Suprapubic skin (tissue), 4 donors: ENCODE data around the gene ITGA2B. TPM values are rescaled to one million over a fixed set of nuclear protein-coding genes. Genes with fewer than 3 reads are reported as not detected.

Experiments used
- DNase-seq, 2 donors: peaks; one replicate each; pipeline ENCODE4 v3.0.0-alpha.2; 2019; ENCODE audit warnings: low spot score in 2 of 2
- H3K27ac ChIP-seq: fragments of 200-600 bp; sonication (generic); one replicate; pipeline ENCODE4 v1.5.1; 2019
- H3K27me3 ChIP-seq: fragments of 200-600 bp; sonication (generic); one replicate; pipeline ENCODE4 v1.5.1; 2019
- H3K36me3 ChIP-seq: fragments of 200-600 bp; sonication (generic); one replicate; pipeline ENCODE4 v1.5.1; 2019
- H3K4me1 ChIP-seq: fragments of 200-600 bp; sonication (generic); one replicate; pipeline ENCODE4 v1.5.1; 2019
- H3K4me3 ChIP-seq: fragments of 200-600 bp; sonication (generic); one replicate; pipeline ENCODE4 v1.5.1; 2019; ENCODE audit warnings: mild to moderate bottlenecking
- H3K9me3 ChIP-seq: fragments of 200-600 bp; sonication (generic); one replicate; pipeline ENCODE4 v1.5.1; 2019
- CTCF ChIP-seq, 2 donors: fragments of 200-600 bp in 1 of 2; fragments of 450-650 bp in 1 of 2; sonication (generic) in 1 of 2; IDR thresholded peaks; one replicate each; pipeline ENCODE4 v1.5.1; 2016 to 2019; ENCODE audit warnings: antibody characterized with exemption in 2 of 2, mild to moderate bottlenecking in 1 of 2, moderate library complexity in 1 of 2
- EP300 ChIP-seq: sonication (generic); formaldehyde crosslinking; IDR thresholded peaks from one replicate; pipeline ENCODE4 v1.6.1; 2017; ENCODE audit warnings: antibody characterized with exemption
- POLR2A ChIP-seq, 2 donors: fragments of 450-650 bp; IDR thresholded peaks; one replicate each; pipeline ENCODE4 v1.6.1; 2017; ENCODE audit warnings: antibody characterized with exemption in 2 of 2, mild to moderate bottlenecking in 2 of 2, moderate library complexity in 2 of 2
- POLR2AphosphoS5 ChIP-seq, 3 donors: sonication (generic); formaldehyde crosslinking; IDR thresholded peaks; one replicate each; pipeline ENCODE4 v1.6.1; 2017; ENCODE audit warnings: antibody characterized with exemption in 3 of 3
- WGBS: methylation state at CpG from one replicate; pipeline ENCODE4 v1.1.5; 2018; 5-methylcytosine and 5-hydroxymethylcytosine counted together
- total RNA-seq, 4 donors: library from RNA; depleted of rRNA; stranded (reverse); fragments of >200 nt; gene quantifications; one replicate each; pipeline ENCODE4 v1.1.0, GENCODE V29; 2016

ITGA2B gene
- total RNA-seq, 4 donors from 2014 or later = 0.45 to 0.48 TPM; not detected in 2

DNA sequence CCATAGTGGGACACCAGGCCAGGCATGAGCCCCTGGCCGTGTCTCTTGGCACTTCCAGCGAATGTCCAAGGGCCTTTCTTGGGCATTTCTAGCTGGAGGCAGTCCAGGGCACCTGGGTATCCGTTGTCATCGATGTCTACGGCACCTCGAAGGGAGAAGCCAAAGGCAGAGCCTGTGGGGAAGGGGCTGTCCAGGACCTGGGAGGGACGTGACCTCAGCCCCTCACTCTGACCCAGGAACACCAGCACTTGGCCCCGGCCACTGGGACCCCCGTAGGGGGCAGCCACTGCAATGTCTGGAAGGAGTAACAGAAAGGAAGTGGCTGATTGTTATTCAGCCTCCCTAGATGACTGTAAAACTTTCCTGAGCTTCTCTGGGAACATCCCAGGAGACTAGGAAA is 8.7 kb downstream of the ITGA2B start:
- DNase-seq = no peak
- H3K27ac ChIP-seq = no peak overlapping the region
- H3K36me3 ChIP-seq = no peaks in the 10 kb centered on the region
- TF ChIP-seq POLR2A (IDR thresholded peaks at IDR 0.05) = no peak
- no peak for TF ChIP-seq EP300
- TF ChIP-seq POLR2AphosphoS5 (IDR thresholded peaks at IDR 0.05) = no peak
- no peak for TF ChIP-seq CTCF (IDR thresholded peaks at IDR 0.05)
- H3K4me3 ChIP-seq = no peak overlapping the region
- 77% methylated on average over 9 of the region's 9 CpGs for WGBS
- peaks cover 8% of the 10 kb centered on the region for H3K27me3 ChIP-seq
- no peaks in the 10 kb centered on the region for H3K9me3 ChIP-seq
- peaks cover 13% of the 10 kb centered on the region for H3K4me1 ChIP-seq

GRCh38 chr17:44379887-44380286 is 9.6 kb downstream of the ITGA2B start:
- no peak for DNase-seq
- no peak overlapping the region for H3K4me3 ChIP-seq
- H3K27ac ChIP-seq = no peak overlapping the region
- 100% methylated on average over 1 of the region's 10 CpGs for WGBS
- H3K9me3 ChIP-seq = no peaks in the 10 kb centered on the region
- TF ChIP-seq POLR2AphosphoS5 (IDR thresholded peaks at IDR 0.05) (no peak), CTCF (IDR thresholded peaks at IDR 0.05) (no peak), EP300 (no peak), POLR2A (IDR thresholded peaks at IDR 0.05) (no peak)
- H3K4me1 ChIP-seq = peaks cover 4% of the 10 kb centered on the region
- H3K36me3 ChIP-seq = no peaks in the 10 kb centered on the region
- H3K27me3 ChIP-seq = peaks cover 5% of the 10 kb centered on the region

GRCh38 chr17:44378171-44378705 is 11.2 kb downstream of the ITGA2B start:
- H3K27me3 ChIP-seq = peaks cover 2% of the 10 kb centered on the region
- no peak for DNase-seq
- H3K36me3 ChIP-seq = no peaks in the 10 kb centered on the region
- no peak for TF ChIP-seq POLR2AphosphoS5 (IDR thresholded peaks at IDR 0.05)
- TF ChIP-seq POLR2A (IDR thresholded peaks at IDR 0.05) = no peak
- TF ChIP-seq EP300 = no peak
- TF ChIP-seq CTCF (IDR thresholded peaks at IDR 0.05) = no peak
- H3K9me3 ChIP-seq = no peaks in the 10 kb centered on the region
- H3K4me1 ChIP-seq = no peaks in the 10 kb centered on the region
- no peak overlapping the region for H3K27ac ChIP-seq
- H3K4me3 ChIP-seq = no peak overlapping the region
- 88% methylated on average over 14 of the region's 14 CpGs for WGBS

DNA sequence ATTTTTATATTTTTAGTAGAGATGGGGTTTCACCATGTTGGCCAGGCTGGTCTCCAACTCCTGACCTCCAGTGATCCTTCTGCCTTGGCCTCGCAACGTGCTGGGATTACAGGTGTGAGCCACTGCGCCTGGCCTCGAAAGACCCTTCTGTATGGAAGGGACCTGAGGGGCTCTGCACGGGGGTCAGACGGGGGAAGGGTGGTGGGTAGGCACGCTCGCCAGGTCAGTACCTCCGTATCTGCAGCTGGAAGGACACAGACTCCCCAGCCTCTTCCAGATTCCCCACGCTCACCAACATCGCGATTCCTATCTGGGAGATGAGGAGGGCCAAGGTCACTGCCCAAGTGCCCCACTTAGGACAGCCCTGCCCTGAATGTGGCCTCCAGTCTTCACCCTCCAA is 12.7 kb downstream of the ITGA2B start:
- Histone ChIP-seq H3K36me3 (no peaks in the 10 kb centered on the region), H3K4me1 (no peaks in the 10 kb centered on the region), H3K9me3 (no peaks in the 10 kb centered on the region), H3K4me3 (no peak overlapping the region), H3K27ac (no peak overlapping the region), H3K27me3 (peaks cover 5% of the 10 kb centered on the region)
- no peak for DNase-seq
- TF ChIP-seq CTCF (IDR thresholded peaks at IDR 0.05) (no peak), POLR2AphosphoS5 (IDR thresholded peaks at IDR 0.05) (no peak), POLR2A (IDR thresholded peaks at IDR 0.05) (no peak), EP300 (no peak)
- WGBS = 84% methylated on average over 7 of the region's 12 CpGs

DNA sequence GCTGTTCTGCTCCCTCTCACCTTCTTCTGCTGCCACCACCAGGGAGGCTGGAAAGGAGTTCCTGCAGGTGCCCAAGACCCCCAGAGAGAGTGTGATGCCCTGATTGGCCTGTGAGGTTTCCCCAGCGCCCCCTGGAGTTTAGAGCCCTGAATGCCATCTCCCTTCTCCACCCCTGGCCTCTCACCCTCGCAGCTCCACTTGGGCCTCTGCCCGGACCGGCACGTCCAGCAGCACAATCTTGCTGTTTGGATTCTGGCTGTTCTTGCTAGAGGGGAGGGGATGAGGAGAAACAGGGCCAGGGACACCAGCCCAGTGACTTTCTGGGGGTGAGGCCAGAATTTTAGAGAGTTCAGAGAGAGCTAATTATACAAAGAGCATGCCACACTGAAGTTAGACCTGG is 13.3 kb downstream of the ITGA2B start:
- Histone ChIP-seq H3K27ac (no peak overlapping the region), H3K27me3 (peaks cover 8% of the 10 kb centered on the region), H3K36me3 (no peaks in the 10 kb centered on the region), H3K4me1 (no peaks in the 10 kb centered on the region), H3K9me3 (no peaks in the 10 kb centered on the region), H3K4me3 (no peak overlapping the region)
- WGBS = 11% methylated on average over 5 of the region's 5 CpGs
- TF ChIP-seq EP300 = no peak
- peak in 1 of 2 donors; percentile 19 for TF ChIP-seq CTCF (IDR thresholded peaks at IDR 0.05)
- no peak for DNase-seq
